Hepatic stellate cell (primary cell): ENCODE data around the gene IDI2.
"Not testable (repeated sequence)": the region's sequence is repeated elsewhere in the genome, so short reads cannot be mapped to it uniquely, and the experiment has no call there.

Source experiments
- DNase-seq: peaks from one replicate; pipeline ENCODE4 v3.0.0; 2011; ENCODE audit warnings: low spot score

Gene IDI2

GRCh38 chr10:1047937-1048336 lies 22.3 kb upstream of the IDI2 start:
- DNase-seq: no peak

GRCh38 chr10:1045415-1045814 lies 19.8 kb upstream of the IDI2 start:
- no peak for DNase-seq

- DNase-seq: no peak
Measured at GRCh38 chr10:1044964-1045363, 19.3 kb upstream of the IDI2 start.

DNA sequence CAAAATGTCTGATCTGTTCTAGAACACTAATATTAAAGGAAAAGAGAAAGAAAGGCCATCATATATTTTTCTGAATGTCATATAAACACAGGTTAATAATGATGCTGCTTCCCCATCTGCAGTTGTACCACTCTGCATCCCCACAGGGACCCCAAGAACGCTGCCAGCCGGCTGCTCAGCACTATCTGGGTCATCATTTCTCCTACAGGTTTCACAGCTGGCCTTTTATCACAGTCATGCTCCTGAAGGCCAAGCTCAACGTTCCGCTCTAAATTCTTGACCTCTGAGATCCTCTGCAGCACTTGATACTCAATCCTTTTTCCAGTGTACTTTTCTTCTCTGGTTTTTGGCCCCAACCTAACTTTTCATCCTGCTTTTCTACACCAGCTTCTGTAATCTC lies 18.5 kb upstream of the IDI2 start:
- DNase-seq: no peak

GRCh38 chr10:1043532-1043995 lies 17.9 kb upstream of the IDI2 start:
- DNase-seq: no peak

GRCh38 chr10:1041514-1041913 lies 15.9 kb upstream of the IDI2 start:
- no peak for DNase-seq

GRCh38 chr10:1040133-1040532 lies 14.5 kb upstream of the IDI2 start:
- no peak for DNase-seq

DNA sequence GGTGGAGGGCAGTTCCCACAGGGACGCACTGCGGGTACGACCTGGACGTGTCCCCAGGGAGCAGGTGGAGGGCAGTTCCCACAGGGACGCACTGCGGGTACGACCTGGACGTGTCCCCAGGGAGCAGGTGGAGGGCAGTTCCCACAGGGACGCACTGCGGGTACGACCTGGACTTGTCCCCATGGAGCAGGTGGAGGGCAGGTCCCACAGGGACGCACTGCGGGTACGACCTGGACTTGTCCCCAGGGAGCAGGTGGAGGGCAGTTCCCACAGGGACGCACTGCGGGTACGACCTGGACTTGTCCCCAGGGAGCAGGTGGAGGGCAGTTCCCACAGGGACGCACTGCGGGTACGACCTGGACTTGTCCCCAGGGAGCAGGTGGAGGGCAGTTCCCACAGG lies 13.1 kb upstream of the IDI2 start:
- DNase-seq: not testable (repeated sequence)

DNA sequence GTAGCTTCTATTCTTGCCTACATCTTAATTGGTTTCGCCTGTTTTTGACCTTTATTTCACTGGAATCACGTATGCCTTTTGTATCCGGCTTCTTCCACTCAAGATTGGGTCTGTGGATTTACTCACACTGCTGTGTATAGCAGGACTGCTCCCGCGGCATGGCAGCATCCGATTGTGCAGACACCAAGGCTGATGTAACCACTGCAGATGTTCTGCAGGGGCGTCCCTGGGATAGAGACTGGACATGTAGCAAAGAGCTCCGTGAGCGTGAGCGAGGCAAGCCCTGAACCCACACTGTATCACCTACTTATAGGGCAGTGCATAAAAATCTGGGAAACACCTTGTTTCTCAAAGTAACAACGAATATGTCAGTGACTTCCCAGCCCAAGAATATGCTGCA lies 11.4 kb upstream of the IDI2 start:
- DNase-seq: no peak

DNA sequence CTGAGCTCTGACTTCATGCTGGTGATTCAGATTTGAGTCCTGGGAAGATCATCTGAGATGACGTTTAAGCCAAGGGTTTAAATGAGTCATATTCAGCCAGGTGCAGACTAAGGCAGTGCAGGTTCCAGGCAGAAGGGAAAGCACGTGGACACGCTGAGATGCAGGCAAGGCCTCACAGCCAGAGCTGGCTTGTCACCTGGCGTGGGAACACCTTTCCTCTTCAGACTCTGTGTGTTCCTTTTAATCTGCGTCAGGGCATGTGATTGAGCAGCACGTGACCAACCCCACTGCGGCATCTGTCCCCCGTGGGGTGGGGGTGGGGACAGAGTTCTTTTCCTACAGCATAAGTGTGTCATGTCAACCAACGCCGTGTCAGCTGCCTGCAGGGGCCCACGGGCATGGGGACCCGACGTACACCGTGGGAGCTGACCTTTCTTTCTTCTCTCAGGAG lies 10.7 kb upstream of the IDI2 start:
- DNase-seq: no peak

GRCh38 chr10:1035201-1035600 lies 9.5 kb upstream of the IDI2 start:
- DNase-seq: no peak

DNA sequence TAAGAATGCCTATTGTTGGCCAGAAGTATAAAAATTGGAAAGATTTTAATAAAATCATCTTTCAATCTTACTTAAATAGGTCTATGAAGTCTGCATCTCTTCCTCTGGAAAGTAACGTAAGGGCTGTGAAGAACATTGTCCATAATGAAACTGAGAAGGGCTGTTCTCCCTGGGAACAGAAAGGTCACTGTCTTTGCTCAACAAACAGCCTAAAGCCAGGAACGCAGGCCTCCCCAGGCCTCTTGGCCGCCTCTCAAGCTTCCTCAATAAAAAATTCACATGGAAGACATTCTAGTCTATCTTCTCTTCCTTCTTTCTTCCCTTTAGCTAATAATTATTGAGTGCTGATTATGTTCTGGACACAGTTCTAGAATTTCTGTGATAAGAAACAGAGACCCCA lies 9.1 kb upstream of the IDI2 start:
- DNase-seq: no peak

- no peak for DNase-seq
Measured at GRCh38 chr10:1033601-1034000, 7.9 kb upstream of the IDI2 start.

DNA sequence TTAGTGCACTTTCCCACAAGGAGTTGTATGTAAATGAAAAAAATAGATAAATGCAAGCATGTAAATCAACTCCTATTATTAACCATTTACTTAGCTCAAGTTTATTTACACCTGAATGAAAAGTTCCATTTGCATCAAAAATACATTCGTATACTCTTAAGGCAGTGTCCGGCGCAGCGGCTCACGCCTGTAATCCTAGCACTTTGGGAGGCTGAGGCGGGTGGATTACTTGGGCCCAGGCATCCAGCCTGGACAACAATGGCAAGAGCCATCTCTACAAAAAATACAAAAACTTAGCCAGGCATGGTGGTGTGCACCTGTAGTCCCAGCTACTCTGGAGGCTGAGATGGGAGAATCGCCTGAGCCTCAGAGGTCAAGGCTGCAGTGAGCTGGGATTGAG lies 4.2 kb upstream of the IDI2 start:
- DNase-seq: no peak

DNA sequence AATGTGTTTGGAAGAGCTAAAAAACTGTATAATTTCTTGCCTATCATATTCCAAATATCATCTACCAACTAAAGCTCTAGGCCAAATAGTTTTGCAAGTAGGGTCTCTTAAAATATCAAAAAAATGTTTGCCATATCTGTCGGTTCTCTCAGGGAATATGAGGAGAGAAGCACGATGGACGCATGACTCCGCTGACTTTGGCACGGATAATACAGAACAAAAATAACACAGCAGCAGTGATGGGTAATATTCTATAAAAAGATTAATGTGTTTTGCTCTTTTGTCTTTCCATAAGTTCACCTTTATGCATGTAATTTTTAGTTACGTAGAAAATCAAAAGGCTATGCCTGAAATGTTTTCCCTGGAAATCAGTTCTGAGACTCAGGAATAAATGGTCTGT lies 919 bp upstream of the IDI2 start:
- no peak for DNase-seq

DNA sequence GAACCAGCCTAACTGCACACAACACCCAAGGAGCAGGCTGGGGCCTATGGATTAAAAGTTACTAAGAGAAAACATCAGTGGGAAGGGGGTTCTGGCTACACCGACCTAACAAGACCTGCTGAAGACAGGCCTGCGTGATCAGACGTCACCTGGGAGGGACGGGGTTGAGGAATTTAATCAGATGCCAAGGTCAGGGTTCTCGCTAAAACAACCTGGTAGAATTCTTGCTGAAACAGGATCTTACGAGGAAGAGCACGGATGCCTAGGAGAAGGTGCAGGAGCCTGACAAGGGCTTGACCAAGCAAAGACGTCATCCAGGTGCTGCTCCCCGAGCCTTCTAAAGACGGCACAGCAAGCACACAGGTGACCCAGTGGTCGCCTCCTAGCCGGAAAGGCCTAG lies 1.6 kb downstream of the IDI2 start:
- no peak for DNase-seq

DNA sequence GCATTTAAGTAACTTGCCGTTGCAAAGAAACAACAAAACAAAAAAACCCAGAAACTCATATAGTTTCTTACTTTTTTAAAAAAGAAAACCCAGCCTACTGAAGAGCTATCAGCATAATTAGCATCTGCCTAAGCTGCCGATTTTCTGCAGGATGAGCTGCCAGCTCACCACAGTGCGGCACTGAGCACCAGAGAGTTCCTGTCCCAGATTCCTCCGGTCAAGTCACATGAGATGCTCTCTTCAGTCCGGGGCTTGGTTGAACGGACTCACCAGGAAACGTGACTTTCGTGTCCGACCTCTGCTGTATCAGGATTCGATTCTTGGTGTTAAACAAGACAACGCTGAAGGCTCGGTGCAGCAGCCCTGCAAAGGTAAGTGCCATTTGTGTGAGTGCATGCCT lies 3.2 kb downstream of the IDI2 start:
- DNase-seq: no peak

DNA sequence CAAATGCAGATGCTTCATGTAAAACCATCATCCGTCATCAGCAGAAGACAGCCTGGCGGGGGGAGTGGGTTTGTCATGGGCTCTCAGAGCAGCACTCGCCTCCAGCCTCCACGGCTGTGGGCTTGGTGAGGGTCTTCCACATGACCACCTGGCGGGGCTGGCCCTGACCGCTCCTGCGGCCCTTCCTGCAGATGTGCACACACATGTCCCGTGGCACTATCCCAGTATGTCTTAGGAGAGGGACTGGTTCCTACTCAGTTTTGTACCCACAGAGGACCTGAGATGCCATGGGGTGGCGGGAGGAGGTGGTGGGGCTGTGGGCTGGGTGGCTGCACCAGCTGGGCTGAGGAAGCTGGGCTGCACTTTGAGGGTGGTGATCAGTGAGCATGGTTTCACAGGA lies 4.7 kb downstream of the IDI2 start:
- DNase-seq: no peak

GRCh38 chr10:1020460-1020859 lies 5.2 kb downstream of the IDI2 start:
- no peak for DNase-seq

DNA sequence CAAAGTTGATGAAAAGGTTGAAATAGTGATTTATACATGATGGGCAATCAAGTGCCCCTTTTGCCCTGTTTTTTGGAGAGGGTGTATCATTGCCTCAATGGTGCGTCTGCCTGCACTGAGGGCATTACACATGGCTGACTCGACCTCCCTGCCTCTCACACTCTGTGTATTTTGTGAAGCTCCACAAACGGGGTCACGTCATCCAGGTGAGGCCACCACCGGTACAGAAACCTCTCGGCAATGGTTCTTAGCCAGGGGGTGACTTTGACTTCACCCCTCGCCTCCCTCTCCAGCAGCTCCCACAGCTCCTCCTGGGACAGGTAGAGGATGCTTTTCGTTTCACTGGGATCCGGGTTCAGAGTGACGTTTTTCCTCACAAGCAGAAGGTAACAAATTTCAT lies 6.3 kb downstream of the IDI2 start:
- no peak for DNase-seq

DNA sequence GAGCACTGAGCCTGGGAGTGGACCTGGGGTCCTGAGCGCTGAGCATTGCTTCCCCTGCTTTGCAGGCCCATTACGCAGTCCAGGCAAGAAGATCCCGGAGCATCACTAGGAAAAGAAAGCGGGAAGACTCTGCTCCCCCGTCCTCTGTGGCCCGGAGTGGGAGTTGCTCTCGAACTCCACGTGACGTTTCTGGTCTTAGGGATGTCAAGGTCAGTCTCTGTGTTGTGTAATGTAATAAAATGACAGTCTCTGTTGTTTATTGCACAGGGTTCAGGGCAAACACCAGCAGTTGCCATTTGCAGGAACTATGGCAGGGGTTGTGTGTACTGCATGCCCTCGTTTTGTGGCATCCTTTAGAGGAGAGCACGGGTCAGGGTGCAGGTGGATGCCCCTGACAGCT lies 10.0 kb downstream of the IDI2 start:
- no peak for DNase-seq

DNA sequence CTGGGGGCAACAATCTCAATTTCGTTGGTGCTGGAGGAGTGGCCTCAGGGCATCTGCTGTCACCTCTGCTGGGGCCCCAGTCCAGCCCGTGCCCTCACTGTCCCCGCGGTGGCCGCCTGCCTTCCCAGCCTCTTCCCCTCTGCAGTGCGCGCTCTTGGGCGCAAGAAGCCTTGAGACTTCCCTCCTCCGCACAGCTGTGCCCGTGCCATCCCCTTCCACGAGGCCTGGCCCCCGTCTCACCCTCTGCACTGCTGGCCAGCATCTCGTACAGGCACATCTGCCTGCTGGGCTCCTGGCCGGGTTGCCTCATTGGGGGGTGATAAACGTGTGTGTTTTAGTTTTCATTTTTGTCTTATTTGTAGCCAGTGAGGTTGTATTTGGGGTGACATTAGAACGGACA lies 14.0 kb downstream of the IDI2 start:
- DNase-seq: no peak

DNA sequence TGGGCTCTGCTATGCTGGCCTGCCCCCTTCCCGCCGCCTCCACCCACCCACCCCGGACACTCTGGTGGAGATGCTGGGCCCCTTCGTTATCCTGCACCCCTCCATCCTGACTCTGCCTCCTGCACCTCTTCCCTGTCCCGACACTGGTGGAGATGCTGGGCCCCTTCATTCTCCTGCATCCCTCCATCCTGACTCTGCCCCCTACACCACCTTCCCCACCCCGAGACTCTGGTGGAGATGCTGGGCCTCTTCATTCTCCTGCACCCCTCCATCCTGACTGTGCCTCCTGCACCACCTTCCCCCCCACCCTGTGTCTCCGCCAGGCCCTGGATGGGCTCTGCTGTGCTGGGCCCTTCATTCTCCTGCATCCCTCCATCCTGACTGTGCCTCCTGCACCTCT lies 15.0 kb downstream of the IDI2 start:
- DNase-seq: no peak

- DNase-seq: not testable (repeated sequence)
Measured at GRCh38 chr10:1009947-1010346, 15.7 kb downstream of the IDI2 start.

- DNase-seq: no peak
Measured at GRCh38 chr10:1009071-1009494, 16.6 kb downstream of the IDI2 start.
